H1 (cell line): ENCODE data around the gene TCF7L1.

Experiments used
- CTCF ChIP-seq, 3 experiments: IDR thresholded peaks; 1 replicate in 2 of 3; 2 replicates in 1 of 3; pipeline versions ENCODE4 v1.5.1 to v1.6.1; 2011; ENCODE audit warnings: low read length in 3 of 3, mild to moderate bottlenecking in 3 of 3, inconsistent platforms in 2 of 3, low read depth in 1 of 3, moderate library complexity in 1 of 3; ENCODE audit not compliant: insufficient read depth in 1 of 3; ENCODE audit errors: control extremely low read depth in 1 of 3
- JUND ChIP-seq: IDR thresholded peaks from 2 replicates; pipeline ENCODE4 v1.6.1; 2011; ENCODE audit warnings: mild to moderate bottlenecking, improper control_type of control experiment, low read length
- MAX ChIP-seq: IDR thresholded peaks from 2 replicates; pipeline ENCODE4 v1.6.1; 2012; ENCODE audit warnings: inconsistent platforms
- RAD21 ChIP-seq, 2 experiments: IDR thresholded peaks in 1 of 2; conservative IDR thresholded peaks in 1 of 2; 2 replicates each; pipeline ENCODE4 v1.6.1; 2011; ENCODE audit warnings: low read depth in 2 of 2, low read length in 2 of 2, improper control_type of control experiment in 1 of 2, inconsistent platforms in 1 of 2, mild to moderate bottlenecking in 1 of 2, moderate library complexity in 1 of 2
- SIN3A ChIP-seq, 2 experiments: IDR thresholded peaks in 1 of 2; conservative IDR thresholded peaks in 1 of 2; 2 replicates each; pipeline ENCODE4 v1.6.1; 2011 to 2012; ENCODE audit warnings: low read length in 2 of 2, improper control_type of control experiment in 1 of 2, low read depth in 1 of 2, mild to moderate bottlenecking in 1 of 2
- SP1 ChIP-seq: IDR thresholded peaks from 2 replicates; pipeline ENCODE4 v1.6.1; 2011; ENCODE audit warnings: low read depth, low read length

- TF ChIP-seq CTCF (IDR thresholded peaks at IDR 0.05; ENCODE audit: control extremely low read depth in 1 of 3, insufficient read depth in 1 of 3, low read depth in 1 of 3, low read length in 3 of 3) = no peak
- no peak for TF ChIP-seq JUND
- no peak for TF ChIP-seq MAX
- TF ChIP-seq SIN3A (conservative IDR thresholded peaks at IDR 0.05 in 1 of 2, IDR thresholded peaks at IDR 0.05 in 1 of 2; ENCODE audit: low read depth in 1 of 2, low read length in 2 of 2) = no peak
- TF ChIP-seq RAD21 (IDR thresholded peaks at IDR 0.05 in 1 of 2, conservative IDR thresholded peaks at IDR 0.05 in 1 of 2; ENCODE audit: low read depth in 2 of 2, low read length in 2 of 2) = no peak
- TF ChIP-seq SP1 = no peak
These were observed 40.7 kb downstream of the TCF7L1 start for GRCh38 chr2:85173909-85174308.
